Right cardiac atrium (tissue), 5 donors: ENCODE data around the gene CHCT1. TPM values are rescaled to one million over a fixed set of nuclear protein-coding genes. Genes with fewer than 3 reads are reported as not detected.
"Not testable (repeated sequence)": the region's sequence is repeated elsewhere in the genome, so short reads cannot be mapped to it uniquely, and the experiment has no call there.

Experiments used
- ATAC-seq, 2 donors: fragments of 200-7000 bp; cut with Tn5 transposase; one replicate each; pipeline versions ENCODE4 v1.8.0 to v1.9.1; 2020; ENCODE audit warnings: moderate library complexity in 2 of 2, mild to moderate bottlenecking in 1 of 2
- DNase-seq, 3 donors: peaks; one replicate each; pipeline ENCODE4 v3.0.0-alpha.2; 2020
- H3K27ac ChIP-seq: one replicate; pipeline ENCODE4 v1.5.1; 2013; ENCODE audit warnings: mild to moderate bottlenecking, low read length, control low read depth, moderate library complexity
- H3K27me3 ChIP-seq: one replicate; pipeline ENCODE4 v1.6.1; 2013; ENCODE audit not compliant: control insufficient read depth, insufficient read depth
- H3K4me1 ChIP-seq: one replicate; pipeline ENCODE4 v1.6.1; 2013; ENCODE audit warnings: low read length; ENCODE audit not compliant: control insufficient read depth, insufficient read depth
- H3K4me3 ChIP-seq: one replicate; pipeline ENCODE4 v1.5.1; 2013; ENCODE audit warnings: low read length, control low read depth
- H3K9me3 ChIP-seq: one replicate; pipeline ENCODE4 v1.6.1; 2013; ENCODE audit warnings: low read length; ENCODE audit not compliant: control insufficient read depth
- WGBS: extraction: QIAGEN DNeasy Blood & Tissue Kit; methylation state at CpG from one replicate; pipeline ENCODE4 v1.1.7; 2013; 5-methylcytosine and 5-hydroxymethylcytosine counted together
- intact Hi-C, 4 donors: fragments of 100-400 bp; cut with DNase I; formaldehyde crosslinking; loops; one replicate each; pipeline versions ENCODE4 v1.11.0 to v1.14.0; 2022 to 2023
- polyA plus RNA-seq: library from polyadenylated mRNA; stranded (reverse); fragments of 200-250 nt; gene quantifications from one replicate; pipeline ENCODE4 v1.2.3, GENCODE V29; 2013
- total RNA-seq, 4 donors: library from RNA; stranded (reverse); fragmentation: NEBNext Ultra II Directional; extraction: Animal tissue kit (Norgen Biotek cat#: 25700); gene quantifications; one replicate each; pipeline ENCODE4 v1.2.1, GENCODE V29; 2021
- donor health status: healthy with polysubstance abuse.
- donor health status: DM: no; HTN: yes; CAD: no.
- donor health status: DM: no; HTN: no; CAD: no.
- donor health status: DM: no; HTN: yes; CAD: no; lungs with severe emphysema.
- donor health status: DM: yes; HTN: yes; CAD: no.

CHCT1 gene
- total and polyA plus RNA-seq, 5 donors: not detected

DNA sequence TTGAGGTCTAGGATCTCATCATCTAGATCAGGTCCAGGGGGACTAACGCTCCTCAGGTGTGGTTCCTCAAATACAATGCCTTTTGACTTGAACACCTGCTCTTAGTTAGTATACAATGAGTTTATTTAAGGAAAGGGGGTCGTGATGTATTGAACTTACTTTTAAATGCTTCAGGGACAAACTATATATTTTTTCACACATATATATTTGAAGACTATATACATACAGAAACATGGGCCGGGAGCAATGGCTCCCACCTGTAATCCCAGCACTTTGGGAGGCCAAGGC is 18.8 kb upstream of the CHCT1 start:
- DNase-seq (no peak), ATAC-seq (no peak)
- Histone ChIP-seq H3K27me3 (no peaks in the 10 kb centered on the region), H3K4me1 (no peaks in the 10 kb centered on the region), H3K4me3 (no peak overlapping the region), H3K27ac (no peak overlapping the region), H3K9me3 (no peaks in the 10 kb centered on the region)
- WGBS: 80% methylated on average over 3 of the region's 3 CpGs
- intact Hi-C loops: no loop called here

DNA sequence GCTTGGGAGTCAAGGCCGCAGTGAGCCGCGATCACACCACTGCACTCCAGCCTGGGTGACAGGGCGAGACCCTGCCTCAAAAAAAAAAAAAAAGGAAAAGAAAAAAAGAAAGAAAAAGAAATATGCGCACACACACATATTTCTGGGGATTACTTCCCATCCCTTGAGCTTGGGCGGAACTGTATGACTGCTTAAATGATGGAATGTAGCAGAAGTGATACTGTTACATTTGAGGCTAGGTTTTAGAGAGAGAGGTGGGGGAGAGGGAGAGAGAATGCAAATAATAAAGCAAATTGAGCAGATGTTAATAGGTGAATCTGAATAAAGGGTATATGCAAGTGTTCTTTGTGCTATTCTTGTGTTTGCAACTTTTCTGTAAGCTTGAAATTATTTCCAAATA is 18.3 kb upstream of the CHCT1 start:
- ATAC-seq: no peak
- Histone ChIP-seq H3K27ac (no peak overlapping the region), H3K9me3 (no peaks in the 10 kb centered on the region), H3K4me1 (no peaks in the 10 kb centered on the region), H3K27me3 (no peaks in the 10 kb centered on the region), H3K4me3 (no peak overlapping the region)
- WGBS: 87% methylated on average over 6 of the region's 6 CpGs
- intact Hi-C loops: no loop called here
- DNase-seq: no peak

DNA sequence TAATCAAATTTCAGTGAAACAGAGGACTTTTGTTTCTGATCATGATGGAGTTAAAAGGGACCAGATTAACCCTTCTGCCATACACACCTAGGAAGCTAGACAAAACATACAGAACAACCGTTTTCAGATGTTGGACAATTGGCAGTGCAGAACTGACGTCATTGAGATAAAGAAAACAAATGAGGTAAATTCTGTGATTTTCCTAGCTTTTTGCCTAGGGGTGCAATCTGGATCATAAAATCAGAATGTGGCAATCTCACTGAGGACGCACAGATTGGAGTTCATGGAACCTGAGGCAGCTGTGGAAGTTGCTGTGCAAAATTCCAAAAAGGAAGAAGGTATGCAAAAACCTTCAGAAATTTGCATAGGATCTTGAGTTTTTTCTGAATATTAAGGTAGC is 15.4 kb upstream of the CHCT1 start:
- Histone ChIP-seq H3K9me3 (no peaks in the 10 kb centered on the region), H3K27ac (no peak overlapping the region), H3K4me3 (no peak overlapping the region), H3K4me1 (no peaks in the 10 kb centered on the region), H3K27me3 (no peaks in the 10 kb centered on the region)
- ATAC-seq (no peak), DNase-seq (no peak)
- 71% methylated on average over 3 of the region's 3 CpGs for WGBS
- intact Hi-C loops: no loop called here

DNA sequence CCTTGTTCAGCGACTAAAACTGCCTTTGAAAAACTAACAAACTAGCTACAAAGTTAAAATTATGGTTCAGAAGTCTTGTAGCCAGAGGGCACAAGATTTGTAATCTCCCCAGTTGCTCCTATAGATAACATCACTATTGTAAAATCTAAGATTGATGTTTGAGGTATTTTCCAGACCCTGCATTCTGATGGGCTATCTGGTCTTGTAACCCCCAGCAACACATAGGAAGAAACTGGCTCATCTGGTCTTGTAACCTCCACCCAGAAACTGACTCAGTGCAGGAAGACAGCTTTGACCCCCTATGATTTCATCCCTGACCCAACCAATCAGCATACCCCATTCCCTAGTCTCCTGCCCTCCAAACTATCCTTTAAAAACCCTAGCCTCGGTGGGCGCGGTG is 12.3 kb upstream of the CHCT1 start:
- no peak for ATAC-seq
- no peaks in the 10 kb centered on the region for H3K4me1 ChIP-seq
- no peak overlapping the region for H3K4me3 ChIP-seq
- WGBS: 96% methylated on average over 4 of the region's 4 CpGs
- no peaks in the 10 kb centered on the region for H3K9me3 ChIP-seq
- no peak overlapping the region for H3K27ac ChIP-seq
- no peaks in the 10 kb centered on the region for H3K27me3 ChIP-seq
- intact Hi-C loops: no loop called here
- no peak for DNase-seq

DNA sequence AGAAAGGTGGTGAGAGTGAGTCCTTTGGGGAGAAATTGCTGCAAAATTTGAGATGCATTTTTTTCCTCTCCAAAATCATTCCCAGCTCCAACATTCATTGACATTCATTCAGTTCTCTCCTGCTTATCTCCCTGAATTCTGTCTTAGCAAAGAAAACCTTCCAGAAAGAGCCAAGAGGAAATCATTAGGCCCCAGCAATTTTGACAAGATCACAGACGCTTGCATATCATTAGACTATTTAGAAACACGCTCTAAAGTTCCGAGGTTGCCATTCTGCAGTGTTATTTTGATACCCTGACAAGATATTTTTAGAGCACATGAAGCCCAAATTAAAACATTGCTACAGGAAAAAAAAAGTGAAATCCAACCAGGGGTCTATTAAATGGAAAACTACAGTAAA is 9.6 kb upstream of the CHCT1 start:
- intact Hi-C loops: no loop called here
- 29% methylated on average over 3 of the region's 3 CpGs for WGBS
- ATAC-seq (no peak), DNase-seq (no peak)
- Histone ChIP-seq H3K9me3 (no peaks in the 10 kb centered on the region), H3K4me3 (no peak overlapping the region), H3K27ac (no peak overlapping the region), H3K27me3 (no peaks in the 10 kb centered on the region), H3K4me1 (peaks cover 2% of the 10 kb centered on the region)

DNA sequence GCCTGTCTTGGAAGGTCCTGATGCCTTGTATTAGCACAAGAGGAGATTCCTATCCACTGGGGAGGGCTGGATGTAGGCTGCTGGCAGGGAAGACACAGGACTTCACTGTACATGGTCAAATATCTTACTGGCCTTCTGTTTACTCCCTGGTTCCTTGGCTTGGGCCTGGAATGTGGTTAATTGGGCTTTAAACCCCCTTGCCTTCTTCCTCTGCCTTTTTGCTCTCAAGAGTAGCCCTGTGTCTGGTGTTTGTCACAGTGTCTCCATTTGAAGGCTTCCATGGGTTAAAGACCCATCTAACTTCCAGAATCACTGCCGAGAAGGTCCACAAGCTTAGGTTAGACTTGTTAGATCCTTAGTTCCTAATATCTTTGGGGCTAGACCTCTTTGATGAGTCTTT is 7.1 kb upstream of the CHCT1 start:
- intact Hi-C loops: no loop called here
- Histone ChIP-seq H3K4me3 (no peak overlapping the region), H3K27me3 (no peaks in the 10 kb centered on the region), H3K9me3 (no peaks in the 10 kb centered on the region), H3K27ac (no peak overlapping the region), H3K4me1 (peaks cover 2% of the 10 kb centered on the region)
- WGBS: 92% methylated on average over 1 of the region's 1 CpG
- DNase-seq (no peak), ATAC-seq (no peak)

DNA sequence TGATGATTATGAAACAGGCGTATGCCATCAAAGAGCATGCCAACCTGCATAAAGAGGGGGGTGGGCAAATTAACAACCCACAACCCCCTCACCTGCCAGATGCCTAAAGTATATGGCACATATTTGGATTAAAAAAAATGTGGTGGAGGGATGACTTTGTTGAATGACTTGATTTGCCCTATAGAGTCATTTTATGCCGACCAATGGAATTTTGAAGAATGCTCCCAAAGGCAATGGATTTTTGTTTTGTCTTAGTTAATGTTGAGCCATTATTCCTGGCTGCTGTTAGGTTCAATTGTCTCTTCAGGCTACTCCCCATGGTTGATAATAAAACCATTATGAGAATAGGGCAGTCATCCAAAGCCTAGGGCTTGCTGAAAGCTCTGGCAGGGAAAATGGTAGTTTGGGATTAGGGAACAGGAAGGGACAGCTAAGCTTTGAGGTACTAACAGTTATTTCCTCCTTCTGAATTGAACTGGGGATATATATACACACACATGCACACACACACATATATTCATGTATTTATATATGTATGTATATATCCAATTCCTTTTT is 5.8 kb upstream of the CHCT1 start:
- peak; percentile 26 to 55 for ATAC-seq
- WGBS: 63% methylated on average over 2 of the region's 2 CpGs
- intact Hi-C loops: no loop called here
- no peaks in the 10 kb centered on the region for H3K27me3 ChIP-seq
- H3K27ac ChIP-seq: no peak overlapping the region
- peaks cover 2% of the 10 kb centered on the region for H3K4me1 ChIP-seq
- H3K4me3 ChIP-seq: no peak overlapping the region
- no peak for DNase-seq
- no peaks in the 10 kb centered on the region for H3K9me3 ChIP-seq

DNA sequence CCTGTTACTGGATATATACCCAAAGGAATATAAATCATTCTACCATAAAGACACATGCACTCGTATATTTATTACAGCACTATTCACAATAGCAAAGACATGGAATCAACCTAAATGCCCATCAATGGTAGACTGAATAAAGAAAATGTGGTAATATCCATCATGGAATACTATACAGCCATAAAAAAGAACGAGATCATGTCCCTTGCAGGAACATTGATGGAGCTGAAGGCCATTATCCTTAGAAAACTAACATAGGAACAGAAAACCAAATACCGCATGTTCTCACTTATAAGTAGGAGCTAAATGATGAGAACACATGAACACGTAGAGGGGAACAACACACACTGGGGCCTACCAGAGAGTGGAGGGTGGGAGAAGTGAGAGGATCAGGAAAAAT is 3.3 kb upstream of the CHCT1 start:
- intact Hi-C loops, H3K4me1 ChIP-seq, H3K27me3 ChIP-seq, DNase-seq, ATAC-seq, H3K4me3 ChIP-seq, H3K27ac ChIP-seq, H3K9me3 ChIP-seq: not testable (repeated sequence)
- 94% methylated on average over 4 of the region's 4 CpGs for WGBS

DNA sequence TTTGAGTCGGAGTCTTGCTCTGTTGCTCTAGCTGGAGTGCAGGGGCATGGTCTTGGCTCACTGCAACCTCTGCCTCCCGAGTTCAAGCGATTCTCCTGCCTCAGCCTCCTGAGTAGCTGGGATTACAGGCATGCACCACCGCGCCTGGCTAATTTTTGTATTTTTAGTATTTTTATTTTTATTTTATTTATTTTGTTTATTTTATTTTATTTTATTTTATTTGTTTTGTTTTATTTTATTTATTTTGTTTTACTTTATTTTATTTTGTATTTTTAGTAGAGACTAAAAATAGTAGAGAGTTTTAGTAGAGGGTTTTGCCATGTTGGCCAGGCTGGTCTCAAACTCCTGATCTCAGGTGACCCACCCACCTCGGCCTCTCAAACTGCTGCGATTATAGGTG is 2.4 kb upstream of the CHCT1 start:
- H3K4me1 ChIP-seq, H3K27ac ChIP-seq, H3K27me3 ChIP-seq, DNase-seq, intact Hi-C loops, ATAC-seq, H3K9me3 ChIP-seq, H3K4me3 ChIP-seq: not testable (repeated sequence)
- 96% methylated on average over 7 of the region's 7 CpGs for WGBS

DNA sequence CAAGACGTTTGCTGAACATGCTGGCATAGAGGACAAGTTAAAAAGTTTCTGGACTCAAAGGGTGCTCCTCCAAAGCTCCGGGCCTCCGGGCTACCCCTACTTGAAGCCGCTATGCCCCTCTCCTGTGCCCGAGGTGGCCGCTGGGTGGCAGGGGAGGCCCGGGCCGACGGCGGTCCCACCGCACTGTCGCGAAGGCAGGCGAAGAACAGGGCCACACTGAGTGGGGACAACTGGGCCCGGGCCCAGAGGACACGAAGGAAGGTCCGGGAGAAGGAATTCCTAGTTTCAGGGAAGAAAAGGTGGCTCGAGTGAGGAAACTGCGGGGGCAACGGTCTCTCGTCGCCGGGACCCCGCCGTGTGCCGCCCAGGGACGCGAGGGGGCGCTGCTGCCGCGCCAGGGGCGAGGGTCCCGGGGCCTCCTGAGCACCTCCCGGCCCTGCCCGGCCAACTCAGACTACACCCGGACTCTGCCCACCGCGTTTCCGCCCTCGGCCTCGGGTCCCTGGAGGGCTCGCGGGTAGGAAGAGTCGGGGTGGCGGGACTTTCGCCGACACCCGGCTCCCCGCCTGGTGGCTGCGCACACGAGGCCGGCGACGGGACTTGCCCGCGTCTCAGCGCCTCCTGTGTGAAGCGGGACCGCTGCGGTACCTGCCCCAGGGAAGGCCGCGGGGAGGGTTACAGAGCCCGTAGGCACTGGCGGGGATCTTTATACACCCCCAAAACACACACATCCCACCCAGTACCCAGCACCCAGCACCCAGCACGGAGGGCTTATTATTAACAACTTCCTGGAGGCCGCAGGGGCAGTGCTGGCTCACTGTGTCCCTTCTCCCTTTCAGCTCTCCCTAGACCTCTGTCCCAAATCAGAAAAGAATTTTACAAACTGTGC is 772 bp upstream of the CHCT1 start:
- H3K4me3 ChIP-seq: peak overlapping the region; percentile 31
- no peak overlapping the region for H3K27ac ChIP-seq
- H3K27me3 ChIP-seq: no peaks in the 10 kb centered on the region
- no peaks in the 10 kb centered on the region for H3K9me3 ChIP-seq
- intact Hi-C loops: no loop called here
- DNase-seq (peak; percentile 77 to 91 (median 87)), ATAC-seq (peak; percentile 96 to 98)
- H3K4me1 ChIP-seq: no peaks in the 10 kb centered on the region
- 2% methylated on average over 66 of the region's 66 CpGs for WGBS

DNA sequence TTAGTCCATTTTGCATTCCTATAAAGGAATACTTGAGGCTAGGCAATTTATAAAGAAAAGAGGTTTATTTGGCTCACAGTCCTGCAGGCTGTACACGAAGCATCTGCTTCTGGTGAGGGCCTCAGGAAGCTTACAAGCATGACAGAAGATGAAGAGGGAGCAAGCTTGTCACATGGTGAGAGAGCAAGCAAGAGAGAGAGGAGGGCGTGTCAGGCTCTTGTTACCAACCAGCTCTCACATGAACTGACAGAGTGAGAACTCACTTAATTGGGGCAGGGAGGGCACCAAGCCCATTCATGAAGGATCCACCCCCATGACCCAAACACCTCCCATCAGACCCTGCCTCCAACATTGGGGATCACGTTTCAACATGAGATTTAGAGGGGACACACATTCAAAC is 1.6 kb downstream of the CHCT1 start:
- ATAC-seq: no peak
- WGBS: 78% methylated on average over 3 of the region's 3 CpGs
- Histone ChIP-seq H3K27ac (no peak overlapping the region), H3K9me3 (no peaks in the 10 kb centered on the region), H3K4me3 (no peak overlapping the region), H3K4me1 (no peaks in the 10 kb centered on the region), H3K27me3 (no peaks in the 10 kb centered on the region)
- DNase-seq: no peak
- intact Hi-C loops: no loop called here

DNA sequence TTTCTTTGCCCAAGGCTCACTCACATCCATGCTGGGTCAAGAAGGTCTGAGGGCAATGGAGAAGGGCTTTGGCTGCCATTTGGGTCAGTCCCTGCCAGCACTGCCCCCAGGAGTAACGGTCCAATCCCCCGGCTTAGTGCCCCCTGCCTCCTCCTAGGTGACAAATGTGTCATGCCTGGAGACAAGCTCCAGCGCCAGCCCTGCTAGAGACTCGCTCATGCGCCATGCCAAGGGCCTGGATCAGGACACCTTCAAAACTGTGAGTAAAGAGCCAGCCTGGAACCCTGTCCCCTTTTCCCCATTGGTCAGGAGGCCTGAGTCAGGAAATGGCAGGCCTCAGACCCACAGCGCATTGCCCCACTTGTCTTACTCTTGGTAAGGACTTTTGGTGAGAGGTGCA is 3.3 kb downstream of the CHCT1 start:
- Histone ChIP-seq H3K27ac (no peak overlapping the region), H3K27me3 (no peaks in the 10 kb centered on the region), H3K9me3 (no peaks in the 10 kb centered on the region), H3K4me3 (no peak overlapping the region), H3K4me1 (no peaks in the 10 kb centered on the region)
- WGBS: 87% methylated on average over 6 of the region's 6 CpGs
- DNase-seq (no peak), ATAC-seq (no peak)
- intact Hi-C loops: no loop called here
